Esophagus muscularis mucosa (tissue), 4 donors: ENCODE data around the gene KLF7. TPM values are rescaled to one million over a fixed set of nuclear protein-coding genes. Genes with fewer than 3 reads are reported as not detected.

Experiments
- DNase-seq: peaks from one replicate; pipeline ENCODE4 v3.0.0-alpha.2; 2017; ENCODE audit errors: extremely low spot score
- H3K27ac ChIP-seq, 4 donors: fragments of 200-600 bp; sonication (generic); replicated peaks in 1 of 4; 1 replicate in 3 of 4; 2 replicates in 1 of 4; pipeline ENCODE4 v1.5.1; 2016 to 2019; ENCODE audit warnings: mild to moderate bottlenecking in 1 of 4
- H3K27me3 ChIP-seq, 4 donors: fragments of 200-600 bp; sonication (generic); one replicate each; pipeline versions ENCODE4 v1.5.1 to v1.6.0; 2016 to 2019
- H3K36me3 ChIP-seq, 4 donors: fragments of 200-600 bp; sonication (generic); one replicate each; pipeline ENCODE4 v1.5.1; 2016 to 2019
- H3K4me1 ChIP-seq, 4 donors: fragments of 200-600 bp; sonication (generic); one replicate each; pipeline ENCODE4 v1.5.1; 2016 to 2019
- H3K4me3 ChIP-seq, 4 donors: fragments of 200-600 bp; sonication (generic); 1 replicate in 2 of 4; 2 replicates in 2 of 4; pipeline ENCODE4 v1.5.1; 2016 to 2019; ENCODE audit warnings: mild to moderate bottlenecking in 4 of 4, moderate library complexity in 1 of 4
- H3K9me3 ChIP-seq, 4 donors: fragments of 200-600 bp; sonication (generic); 1 replicate in 3 of 4; 2 replicates in 1 of 4; pipeline ENCODE4 v1.5.1; 2016 to 2019
- CTCF ChIP-seq, 3 experiments: fragments of 200-600 bp in 2 of 3; fragments of 450-650 bp in 1 of 3; sonication (generic) in 2 of 3; IDR thresholded peaks; one replicate each; pipeline ENCODE4 v1.5.1; 2017 to 2019; ENCODE audit warnings: antibody characterized with exemption in 3 of 3, mild to moderate bottlenecking in 2 of 3, moderate library complexity in 1 of 3
- EP300 ChIP-seq: sonication (generic); formaldehyde crosslinking; IDR thresholded peaks from one replicate; pipeline ENCODE4 v1.6.1; 2017; ENCODE audit warnings: antibody characterized with exemption
- POLR2A ChIP-seq: fragments of 450-650 bp; IDR thresholded peaks from one replicate; pipeline ENCODE4 v1.6.1; 2017; ENCODE audit warnings: antibody characterized with exemption, moderate library complexity, mild to moderate bottlenecking, low read depth
- POLR2AphosphoS5 ChIP-seq, 2 donors: sonication (generic); formaldehyde crosslinking; IDR thresholded peaks; one replicate each; pipeline ENCODE4 v1.6.1; 2017; ENCODE audit warnings: antibody characterized with exemption in 2 of 2
- WGBS: methylation state at CpG from one replicate; pipeline ENCODE4 v1.1.5; 2018; 5-methylcytosine and 5-hydroxymethylcytosine counted together
- intact Hi-C: fragments of 100-400 bp; cut with DNase I; formaldehyde crosslinking; loops from one replicate; pipeline ENCODE4 v1.15.1; 2023
- small RNA-seq, 3 donors: library from RNA; depleted of rRNA; stranded (forward); fragments of <200 nt; gene quantifications; one replicate each; pipeline ENCODE3, GENCODE V24; 2016
- total RNA-seq, 4 donors: library from RNA; depleted of rRNA; stranded (reverse); fragments of >200 nt; gene quantifications; one replicate each; pipeline versions ENCODE4 v1.1.0 to v1.2.1, GENCODE V29; 2016

Gene KLF7
- total RNA-seq, 4 donors from 2014 or later = 25.3 to 47.4 (median 36.9) TPM

GRCh38 chr2:207032490-207032889 lies 133.3 kb downstream of the KLF7 start:
- intact Hi-C loops = no loop called here
- H3K4me1 ChIP-seq = no peaks in the 10 kb centered on the region
- H3K27me3 ChIP-seq = no peaks in the 10 kb centered on the region
- no peaks in the 10 kb centered on the region for H3K36me3 ChIP-seq
- TF ChIP-seq POLR2AphosphoS5 (IDR thresholded peaks at IDR 0.05) = no peak
- no peak for TF ChIP-seq CTCF (IDR thresholded peaks at IDR 0.05)
- no peak for TF ChIP-seq POLR2A
- no peak for TF ChIP-seq EP300
- DNase-seq = no peak
- peaks cover 0 to 10% (median 2%) of the 10 kb centered on the region in 4 donors for H3K9me3 ChIP-seq
- H3K27ac ChIP-seq = no peak overlapping the region
- H3K4me3 ChIP-seq = no peak overlapping the region
- 83% methylated on average over 2 of the region's 2 CpGs for WGBS

Small RNAs within 50 kb of the gene (small RNA-seq; reads per million reads assigned to genes)
- gene MIR2355 (0.25 to 1.1 (median 1.0) reads per million in 3 donors), gene MIR7845 (0 reads per million in 3 donors)

Other genes with a start within 250 kb of the KLF7 start
- under 1 TPM; 0.32 to 0.83 (median 0.48) TPM for gene CPO, start 226.4 kb downstream of the KLF7 start, total RNA-seq